ENCODE measurements around the gene CCNE1.

The CCNE1 gene

DNA sequence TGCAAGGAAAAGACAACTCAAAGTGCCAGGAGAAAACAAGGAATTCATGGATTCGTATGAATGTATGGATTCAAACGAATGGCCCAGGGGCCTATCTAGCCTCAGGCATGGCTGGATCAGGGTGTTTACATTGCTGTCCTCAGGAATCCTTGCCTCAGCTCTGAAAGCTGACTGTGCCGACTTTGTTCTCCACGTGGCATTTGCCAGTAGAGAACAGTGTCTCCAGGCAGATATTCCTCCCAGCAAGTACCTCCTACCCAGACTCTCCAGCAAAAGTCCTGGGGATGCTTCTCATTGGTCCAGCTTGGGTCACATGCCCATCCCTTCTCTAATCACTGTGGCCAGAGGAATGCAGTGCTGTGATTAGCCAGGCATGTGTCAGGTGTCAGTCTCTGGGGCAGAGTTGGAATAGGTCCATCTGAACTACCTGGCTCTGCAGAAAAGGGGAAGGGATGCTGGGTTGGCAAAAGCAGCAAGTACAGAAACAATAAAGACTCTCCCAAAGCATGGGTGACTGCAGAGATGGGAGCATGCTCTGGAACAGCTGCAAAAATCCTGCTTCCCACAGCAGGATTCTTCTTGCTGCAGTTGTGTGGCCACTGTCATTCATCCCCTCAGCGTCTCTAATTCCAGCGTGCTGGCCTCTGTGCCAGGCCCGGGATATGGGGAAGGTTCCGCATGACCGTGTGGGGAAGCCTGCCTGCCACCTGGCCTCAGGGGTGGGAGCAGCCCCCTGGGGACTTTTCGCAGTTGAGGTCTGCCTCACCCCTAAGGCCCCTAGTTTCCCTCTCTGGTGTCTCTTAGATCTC lies 30.0 kb downstream of the CCNE1 start:
- no peak for TF ChIP-seq EZH2 (IDR thresholded peaks at IDR 0.05)
- TF ChIP-seq POLR2AphosphoS5 (IDR thresholded peaks at IDR 0.05; ENCODE audit: borderline replicate concordance, low read depth, low read length), result no peak
- TF ChIP-seq FOXP2 (optimal IDR thresholded peaks at IDR 0.05; ENCODE audit: control extremely low read depth, extremely low read length, insufficient read depth), result no peak
- no peak overlapping the region for H3K4me3 ChIP-seq
- H3K9ac ChIP-seq (ENCODE audit: insufficient read length), result no peak overlapping the region
- H3K9me3 ChIP-seq (ENCODE audit: low read depth, low read length), result no peaks in the 10 kb centered on the region
- no peak for DNase-seq (ENCODE audit: low read depth, low spot score)
- H3K27ac ChIP-seq, result no peak overlapping the region
- H3K36me3 ChIP-seq (ENCODE audit: insufficient read depth, low read length), result no peaks in the 10 kb centered on the region

- no peak for TF ChIP-seq POLR2AphosphoS5 (IDR thresholded peaks at IDR 0.05; ENCODE audit: borderline replicate concordance, low read depth, low read length)
- Histone ChIP-seq H3K36me3 (ENCODE audit: insufficient read depth, low read length) (no peaks in the 10 kb centered on the region), H3K9me3 (ENCODE audit: low read depth, low read length) (no peaks in the 10 kb centered on the region), H3K27ac (no peak overlapping the region), H3K9ac (ENCODE audit: insufficient read length) (no peak overlapping the region), H3K4me3 (no peak overlapping the region)
- DNase-seq (ENCODE audit: low read depth, low spot score), result no peak
Observed at GRCh38 chr19:29842471-29843179, 30.8 kb downstream of the CCNE1 start.

DNA sequence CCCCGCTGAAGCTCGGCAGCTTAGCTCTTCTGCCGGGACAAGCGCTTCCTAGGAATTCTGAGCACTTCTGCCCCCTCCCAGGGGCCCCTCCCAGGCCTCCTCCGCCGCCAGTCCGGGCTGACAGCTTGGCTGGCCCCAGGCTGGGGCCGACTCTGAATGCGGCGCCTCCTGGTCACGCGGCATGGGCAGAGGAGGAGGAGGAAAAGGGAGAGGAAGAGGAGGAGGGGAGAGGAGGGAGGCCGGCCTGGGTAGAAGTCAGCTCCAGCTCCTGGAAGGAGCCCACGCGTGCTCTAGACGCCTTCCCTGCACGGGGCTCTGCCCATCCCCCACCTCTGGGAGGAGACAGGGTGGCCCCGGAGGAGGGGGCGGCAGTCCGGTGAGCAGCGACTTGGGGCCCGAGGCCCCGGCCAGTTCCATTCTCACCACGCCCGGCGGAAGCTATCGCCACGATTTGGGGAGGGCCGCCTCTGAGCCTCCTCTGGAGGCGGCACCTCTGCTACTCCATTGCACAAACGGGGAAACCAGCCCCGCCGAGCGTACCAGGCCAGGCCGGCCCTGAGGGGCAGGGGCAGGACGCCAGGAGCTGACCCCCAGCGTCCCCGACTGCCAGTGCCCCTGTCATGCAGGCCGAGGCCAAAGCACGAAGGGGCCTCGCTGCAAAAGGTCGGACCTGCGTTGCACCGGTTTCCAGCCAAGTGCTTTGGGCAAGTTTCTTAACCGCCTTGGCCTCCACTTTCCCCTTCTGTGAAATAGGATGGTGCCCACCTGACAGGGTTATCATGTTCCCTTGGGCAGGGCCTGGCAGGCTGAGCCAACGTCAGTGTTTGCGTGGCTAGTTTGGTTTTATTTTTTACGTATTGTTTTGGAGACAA lies 31.6 kb downstream of the CCNE1 start:
- Histone ChIP-seq H3K27ac (no peak overlapping the region), H3K9me3 (ENCODE audit: low read depth, low read length) (no peaks in the 10 kb centered on the region), H3K4me3 (no peak overlapping the region), H3K9ac (ENCODE audit: insufficient read length) (no peak overlapping the region), H3K36me3 (ENCODE audit: insufficient read depth, low read length) (no peaks in the 10 kb centered on the region)
- TF ChIP-seq POLR2AphosphoS5 (IDR thresholded peaks at IDR 0.05; ENCODE audit: borderline replicate concordance, low read depth, low read length) (no peak), FOXP2 (optimal IDR thresholded peaks at IDR 0.05; ENCODE audit: control extremely low read depth, extremely low read length, insufficient read depth) (no peak), EZH2 (IDR thresholded peaks at IDR 0.05) (no peak)
- no peak for DNase-seq (ENCODE audit: low read depth, low spot score)

GRCh38 chr19:29844891-29845573 lies 33.2 kb downstream of the CCNE1 start:
- Histone ChIP-seq H3K9me3 (ENCODE audit: low read depth, low read length) (no peaks in the 10 kb centered on the region), H3K36me3 (ENCODE audit: insufficient read depth, low read length) (no peaks in the 10 kb centered on the region), H3K4me3 (peak overlapping the region; percentile 93), H3K27ac (no peak overlapping the region), H3K9ac (ENCODE audit: insufficient read length) (peak overlapping the region; percentile 73)
- peak; percentile 60 for DNase-seq (ENCODE audit: low read depth, low spot score)
- TF ChIP-seq FOXP2 (optimal IDR thresholded peaks at IDR 0.05; ENCODE audit: control extremely low read depth, extremely low read length, insufficient read depth) (no peak), EZH2 (IDR thresholded peaks at IDR 0.05) (no peak), POLR2AphosphoS5 (IDR thresholded peaks at IDR 0.05; ENCODE audit: borderline replicate concordance, low read depth, low read length) (no peak; the same call in 1 of the 2 replicates)

DNA sequence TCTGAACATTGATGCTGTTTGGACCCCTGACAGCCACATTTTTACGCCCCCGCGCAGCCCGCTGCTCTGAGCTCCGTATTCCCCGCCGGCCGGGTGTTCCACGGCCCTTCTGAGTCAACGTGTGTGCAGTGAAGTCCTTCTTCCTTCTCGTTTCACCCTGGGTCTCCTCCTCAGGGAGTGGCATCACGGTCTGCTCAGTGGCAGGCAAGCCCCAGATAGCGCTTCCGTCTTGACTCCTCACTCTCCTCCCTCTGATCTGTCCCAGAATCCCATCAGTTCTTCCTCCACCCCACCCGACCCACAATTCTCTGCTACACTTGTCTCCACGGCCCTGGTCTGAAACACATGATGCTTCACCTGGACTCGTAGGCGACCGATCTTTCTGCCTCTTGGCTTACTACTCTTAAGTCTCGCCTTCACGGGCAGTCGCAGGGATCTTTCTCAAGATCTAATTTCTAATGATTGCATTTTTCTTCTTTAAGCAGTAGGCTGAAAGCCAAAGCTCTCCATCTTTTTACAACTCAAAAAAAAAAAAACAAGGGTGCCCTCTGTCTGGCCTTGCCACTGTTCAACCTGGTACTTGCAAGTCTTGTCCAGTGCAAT lies 33.9 kb downstream of the CCNE1 start:
- TF ChIP-seq POLR2AphosphoS5 (IDR thresholded peaks at IDR 0.05; ENCODE audit: borderline replicate concordance, low read depth, low read length) (no peak), FOXP2 (optimal IDR thresholded peaks at IDR 0.05; ENCODE audit: control extremely low read depth, extremely low read length, insufficient read depth) (no peak), EZH2 (IDR thresholded peaks at IDR 0.05) (no peak)
- Histone ChIP-seq H3K9ac (ENCODE audit: insufficient read length) (peak overlapping the region; percentile 73), H3K4me3 (peak overlapping the region; percentile 93), H3K9me3 (ENCODE audit: low read depth, low read length) (no peaks in the 10 kb centered on the region), H3K36me3 (ENCODE audit: insufficient read depth, low read length) (no peaks in the 10 kb centered on the region), H3K27ac (no peak overlapping the region)
- DNase-seq (ENCODE audit: low read depth, low spot score), result no peak

DNA sequence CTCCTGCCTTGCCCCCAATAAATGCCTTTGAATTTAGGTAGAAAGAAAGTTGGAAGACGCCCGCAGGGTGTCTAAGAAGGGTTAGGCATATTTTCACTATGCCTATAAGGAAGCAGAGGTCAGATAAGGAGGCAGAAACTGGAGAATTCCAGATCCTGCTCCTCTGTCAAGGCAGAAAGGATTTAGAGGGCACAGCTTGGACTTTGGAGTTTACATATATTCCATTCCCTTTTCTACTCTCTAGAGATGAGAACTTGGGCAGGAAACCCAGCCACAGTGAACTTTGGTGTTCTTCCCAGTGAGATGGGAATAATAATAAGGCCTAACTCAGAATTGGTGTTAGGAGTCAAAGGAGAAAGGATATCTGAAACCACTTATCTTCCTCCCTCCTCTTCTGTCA lies 37.4 kb downstream of the CCNE1 start:
- TF ChIP-seq EZH2 (IDR thresholded peaks at IDR 0.05), result no peak
- no peak for TF ChIP-seq POLR2AphosphoS5 (IDR thresholded peaks at IDR 0.05; ENCODE audit: borderline replicate concordance, low read depth, low read length)
- no peak for TF ChIP-seq FOXP2 (optimal IDR thresholded peaks at IDR 0.05; ENCODE audit: control extremely low read depth, extremely low read length, insufficient read depth)
- Histone ChIP-seq H3K4me3 (no peak overlapping the region), H3K27ac (no peak overlapping the region), H3K9ac (ENCODE audit: insufficient read length) (no peak overlapping the region), H3K9me3 (ENCODE audit: low read depth, low read length) (no peaks in the 10 kb centered on the region), H3K36me3 (ENCODE audit: insufficient read depth, low read length) (no peaks in the 10 kb centered on the region)
- no peak for DNase-seq (ENCODE audit: low read depth, low spot score)

- H3K4me3 ChIP-seq, result no peak overlapping the region
- H3K9me3 ChIP-seq (ENCODE audit: low read depth, low read length), result no peaks in the 10 kb centered on the region
- TF ChIP-seq POLR2AphosphoS5 (IDR thresholded peaks at IDR 0.05; ENCODE audit: borderline replicate concordance, low read depth, low read length) (no peak), FOXP2 (optimal IDR thresholded peaks at IDR 0.05; ENCODE audit: control extremely low read depth, extremely low read length, insufficient read depth) (no peak), EZH2 (IDR thresholded peaks at IDR 0.05) (no peak)
- H3K36me3 ChIP-seq (ENCODE audit: insufficient read depth, low read length), result no peaks in the 10 kb centered on the region
- no peak overlapping the region for H3K9ac ChIP-seq (ENCODE audit: insufficient read length)
- no peak overlapping the region for H3K27ac ChIP-seq
- no peak for DNase-seq (ENCODE audit: low read depth, low spot score)
Observed at GRCh38 chr19:29850482-29850881, 38.7 kb downstream of the CCNE1 start.

Data from SK-N-MC (cell line).